GM18951 (cell line): ENCODE results near the gene UBXN7.
A peak's percentile ranks its signal among the peaks of the same experiment; 100 is the strongest.
"Not testable (repeated sequence)": the region's sequence is repeated elsewhere in the genome, so short reads cannot be mapped to it uniquely, and the experiment has no call there.

Experiments
- POLR2A ChIP-seq: IDR thresholded peaks from 4 replicates; pipeline ENCODE4 v1.6.1; 2011; ENCODE audit warnings: mild to moderate bottlenecking; ENCODE audit not compliant: insufficient read length, insufficient read depth; ENCODE audit errors: extremely low read depth
- in situ Hi-C: fragments of 300-500 bp; cut with MboI; formaldehyde crosslinking; loops from one replicate; pipeline ENCODE4 v1.12.0; 2022; ENCODE audit warnings: low sequenced_read_pairs, mixed read lengths, inconsistent platforms; ENCODE audit not compliant: unreplicated experiment

Gene UBXN7

GRCh38 chr3:196432137-196432879, at the start of gene UBXN7:
Gene UBXN7 (minus strand): TSS chr3:196432427. CDS start chr3:196432399, 28 bp downstream.
- peak; percentile 88 for TF ChIP-seq POLR2A
- in situ Hi-C loops = no loop called here

GRCh38 chr3:196477678-196478077, 45.5 kb upstream of the UBXN7 start:
- TF ChIP-seq POLR2A = no peak
- in situ Hi-C loops = no loop called here

GRCh38 chr3:196472286-196472685, 40.1 kb upstream of the UBXN7 start:
- TF ChIP-seq POLR2A = no peak
- in situ Hi-C loops = no loop called here

GRCh38 chr3:196471551-196471950, 39.3 kb upstream of the UBXN7 start:
- no peak for TF ChIP-seq POLR2A
- in situ Hi-C loops = no loop called here

DNA sequence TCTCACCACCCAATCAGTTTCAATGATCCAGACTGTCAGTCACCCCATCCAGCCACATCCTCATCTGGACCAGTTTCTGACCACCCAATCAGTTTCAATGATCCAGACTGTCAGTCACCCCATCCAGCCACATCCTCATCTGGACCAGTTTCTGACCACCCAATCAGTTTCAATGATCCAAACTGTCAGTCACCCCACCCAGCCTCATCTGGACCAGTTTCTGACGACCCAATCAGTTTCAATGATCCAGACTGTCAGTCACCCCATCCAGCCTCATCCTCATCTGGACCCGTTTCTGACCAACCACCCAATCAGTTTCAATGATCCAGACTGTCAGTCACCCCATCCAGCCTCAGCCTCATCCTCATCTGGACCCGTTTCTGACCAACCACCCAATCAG, 38.0 kb upstream of the UBXN7 start:
- in situ Hi-C loops = not testable (repeated sequence)

DNA sequence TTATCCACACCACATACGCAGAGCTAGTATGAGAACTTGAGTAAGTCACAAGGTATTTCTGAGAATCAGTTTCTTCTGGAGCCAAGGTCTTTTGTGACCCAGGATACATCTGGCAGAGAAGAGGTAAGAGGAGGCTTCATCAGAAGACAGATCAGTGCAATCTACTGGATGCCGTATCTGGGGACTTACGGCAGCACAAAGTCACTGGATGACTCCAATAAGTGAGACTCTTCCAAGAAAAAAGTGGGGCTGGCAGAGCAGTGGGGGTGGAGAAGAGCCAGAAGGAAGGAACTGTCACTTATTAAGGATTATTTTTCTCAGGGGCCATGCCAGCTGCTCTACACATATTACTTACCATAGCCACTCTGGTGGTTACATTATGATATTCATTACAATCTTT, 31.6 kb upstream of the UBXN7 start:
- no peak for TF ChIP-seq POLR2A
- in situ Hi-C loops = no loop called here

- TF ChIP-seq POLR2A = no peak
- in situ Hi-C loops = no loop called here
Measured at GRCh38 chr3:196463478-196463756, 31.2 kb upstream of the UBXN7 start.

DNA sequence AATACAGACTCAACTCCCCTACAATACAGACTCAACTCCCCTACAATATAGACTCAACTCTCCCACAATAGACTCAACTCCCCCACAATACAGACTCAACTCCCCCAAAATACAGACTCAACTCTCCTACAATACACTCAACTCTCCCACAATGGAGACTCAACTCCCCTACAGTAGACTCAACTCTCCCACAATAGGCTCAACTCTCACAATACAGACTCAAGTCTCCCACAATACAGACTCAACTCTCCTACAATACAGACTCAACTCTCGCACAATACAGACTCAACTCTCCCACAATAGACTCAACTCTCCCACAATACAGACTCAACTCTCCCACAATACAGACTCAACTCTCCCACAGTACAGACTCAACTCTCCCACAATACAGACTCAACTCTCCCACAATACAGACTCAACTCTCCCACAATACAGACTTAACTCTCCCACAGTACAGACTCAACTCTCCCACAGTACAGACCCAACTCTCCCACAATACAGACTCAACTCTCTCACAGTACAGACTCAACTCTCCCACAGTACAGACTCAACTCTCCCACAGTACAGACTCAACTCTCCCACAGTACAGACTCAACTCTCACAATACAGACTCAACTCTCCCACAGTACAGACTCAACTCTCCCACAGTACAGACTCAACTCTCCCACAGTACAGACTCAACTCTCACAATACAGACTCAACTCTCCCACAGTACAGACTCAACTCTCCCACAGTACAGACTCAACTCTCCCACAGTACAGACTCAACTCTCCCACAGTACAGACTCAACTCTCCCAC, 30.7 kb upstream of the UBXN7 start:
- in situ Hi-C loops = not testable (repeated sequence)

DNA sequence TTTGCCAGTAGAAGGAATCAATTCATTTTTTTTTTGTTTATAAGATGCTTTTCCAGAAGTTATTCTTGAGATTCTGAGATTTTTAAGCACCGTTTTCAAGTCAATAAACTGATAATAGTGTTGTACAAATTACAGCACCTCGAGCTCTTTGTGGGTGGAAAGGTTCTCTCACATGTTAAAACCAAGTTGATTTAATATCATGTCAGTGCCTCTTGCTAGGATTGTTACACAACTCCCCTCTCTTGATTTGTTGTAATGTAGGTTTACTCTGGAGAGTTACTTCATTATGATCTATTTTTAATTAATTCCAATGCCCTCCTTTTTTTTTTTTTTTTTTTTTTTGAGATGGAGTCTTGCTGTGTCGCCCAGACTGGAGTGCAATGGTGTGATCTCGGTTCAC, 25.8 kb upstream of the UBXN7 start:
- no peak for TF ChIP-seq POLR2A
- in situ Hi-C loops = no loop called here

- in situ Hi-C loops = not testable (repeated sequence)
Measured at GRCh38 chr3:196457470-196457869, 25.2 kb upstream of the UBXN7 start.

DNA sequence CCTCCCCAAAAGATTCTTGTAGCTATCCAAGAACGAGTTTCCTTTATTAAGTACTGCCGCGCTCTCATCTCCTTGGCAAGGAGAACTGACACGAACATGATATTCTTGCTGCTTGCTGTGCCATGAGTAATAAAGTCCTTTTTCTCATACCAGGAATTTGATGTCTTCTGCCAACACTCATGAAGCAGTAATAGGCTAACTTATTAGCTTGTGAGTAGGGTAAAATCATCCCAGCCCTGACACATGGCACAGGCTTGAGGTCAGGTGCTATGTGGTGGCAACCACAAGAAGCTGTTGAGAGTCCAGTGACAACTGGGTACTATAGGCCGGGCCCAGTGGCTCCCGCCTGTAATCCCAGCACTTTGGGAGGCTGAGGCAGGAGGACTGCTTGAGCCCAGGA, 22.7 kb upstream of the UBXN7 start:
- in situ Hi-C loops = no loop called here
- no peak for TF ChIP-seq POLR2A

- in situ Hi-C loops = not testable (repeated sequence)
Measured at GRCh38 chr3:196445391-196445790, 13.2 kb upstream of the UBXN7 start.

GRCh38 chr3:196444500-196444894, 12.3 kb upstream of the UBXN7 start:
- no peak for TF ChIP-seq POLR2A
- in situ Hi-C loops = no loop called here

DNA sequence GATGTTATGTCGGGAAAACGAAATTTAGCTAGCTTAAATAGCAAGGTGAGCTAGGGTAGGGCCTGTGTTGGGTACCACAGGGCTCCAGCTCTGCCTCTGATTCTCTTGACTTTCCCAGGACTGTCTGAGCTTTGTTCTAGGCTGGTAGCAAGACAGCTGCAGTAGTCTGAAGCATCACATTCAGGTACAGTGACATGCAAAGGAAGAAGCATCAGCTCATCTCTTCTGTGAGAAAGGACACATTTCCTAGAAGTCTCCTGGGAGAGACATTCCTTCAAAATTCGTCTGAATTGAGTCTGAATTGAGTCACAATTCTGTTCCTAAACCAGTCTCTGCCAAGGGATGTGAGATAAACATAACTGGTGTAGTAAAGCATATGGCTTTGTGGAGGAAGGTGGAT, 8.5 kb upstream of the UBXN7 start:
- no peak for TF ChIP-seq POLR2A
- in situ Hi-C loops = no loop called here

- in situ Hi-C loops = no loop called here
- no peak for TF ChIP-seq POLR2A
Measured at GRCh38 chr3:196440041-196440537, 7.9 kb upstream of the UBXN7 start.
